Amygdala (tissue), 56 donors: ENCODE results near the gene GRN.
"Not testable (repeated sequence)": the region's sequence is repeated elsewhere in the genome, so short reads cannot be mapped to it uniquely, and the experiment has no call there.

Experiments
- DNase-seq, 56 donors: peaks; one replicate each; lab custom pipeline; 2025; lab: John Stamatoyannopoulos, UW

Gene GRN

DNA sequence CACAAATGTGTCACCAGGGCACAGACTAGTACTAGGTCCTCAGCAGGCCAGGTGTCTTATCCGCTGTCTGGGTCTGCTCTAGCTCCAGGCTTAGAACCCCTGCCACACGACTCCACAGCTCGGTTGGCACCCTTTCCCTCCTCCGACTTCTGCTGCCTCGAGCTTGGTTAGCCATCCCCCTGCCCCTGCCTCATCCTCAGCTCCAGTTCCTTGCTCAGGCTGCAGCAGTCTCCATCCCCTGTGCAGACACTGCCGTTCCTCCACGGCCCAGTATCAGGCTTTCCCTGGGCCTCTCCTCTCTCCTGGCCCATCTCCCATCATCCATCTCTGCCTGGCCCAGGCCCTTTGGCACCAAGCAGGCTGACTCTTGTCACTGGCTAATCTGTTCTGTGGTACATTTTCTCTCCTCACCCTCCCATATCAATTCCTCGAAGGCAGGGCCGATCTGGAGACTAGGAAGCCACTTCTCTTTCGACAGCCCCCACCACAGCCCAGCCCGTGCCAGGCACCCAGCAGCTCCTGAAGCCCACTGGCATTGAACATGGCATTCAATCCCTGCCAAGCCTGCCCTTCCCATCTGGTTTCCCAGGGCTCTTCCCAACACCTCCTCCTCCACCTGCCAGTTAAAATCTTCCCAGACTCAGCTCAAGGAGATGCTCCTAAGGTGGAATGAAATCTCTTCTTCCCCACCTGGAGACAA, 1.4 kb upstream of the GRN start:
- DNase-seq, result no peak

DNA sequence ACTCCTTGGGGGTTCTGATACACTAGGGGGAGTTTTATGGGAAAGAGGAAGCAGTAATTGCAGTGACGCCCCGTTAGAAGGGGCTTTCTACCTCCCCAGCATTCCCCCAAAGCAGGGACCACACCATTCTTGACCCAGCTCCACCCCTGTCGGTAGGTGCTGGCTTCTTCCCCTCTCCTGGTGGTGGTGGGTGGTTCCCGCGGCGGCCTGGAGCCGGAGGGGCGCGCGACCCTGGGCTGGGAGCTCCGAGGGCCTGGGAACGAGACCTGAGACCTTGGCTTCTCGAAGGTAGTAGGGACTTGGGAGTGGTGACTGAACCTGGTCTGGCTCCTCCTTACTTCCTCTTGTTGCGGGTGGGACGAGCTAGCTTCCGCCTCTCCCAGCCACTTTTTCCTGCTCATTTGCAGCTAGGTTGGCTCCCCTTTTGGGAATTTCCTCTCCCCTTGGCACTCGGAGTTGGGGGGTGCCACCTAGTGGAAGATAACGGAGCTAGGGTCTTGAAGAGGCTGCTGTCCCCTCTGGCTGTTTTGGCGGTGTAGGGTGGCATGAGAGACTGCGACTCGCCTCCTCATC, 438 bp downstream of the GRN start:
- DNase-seq, result peak in 46 of 56 donors; percentile 21 to 72 (median 50)

DNA sequence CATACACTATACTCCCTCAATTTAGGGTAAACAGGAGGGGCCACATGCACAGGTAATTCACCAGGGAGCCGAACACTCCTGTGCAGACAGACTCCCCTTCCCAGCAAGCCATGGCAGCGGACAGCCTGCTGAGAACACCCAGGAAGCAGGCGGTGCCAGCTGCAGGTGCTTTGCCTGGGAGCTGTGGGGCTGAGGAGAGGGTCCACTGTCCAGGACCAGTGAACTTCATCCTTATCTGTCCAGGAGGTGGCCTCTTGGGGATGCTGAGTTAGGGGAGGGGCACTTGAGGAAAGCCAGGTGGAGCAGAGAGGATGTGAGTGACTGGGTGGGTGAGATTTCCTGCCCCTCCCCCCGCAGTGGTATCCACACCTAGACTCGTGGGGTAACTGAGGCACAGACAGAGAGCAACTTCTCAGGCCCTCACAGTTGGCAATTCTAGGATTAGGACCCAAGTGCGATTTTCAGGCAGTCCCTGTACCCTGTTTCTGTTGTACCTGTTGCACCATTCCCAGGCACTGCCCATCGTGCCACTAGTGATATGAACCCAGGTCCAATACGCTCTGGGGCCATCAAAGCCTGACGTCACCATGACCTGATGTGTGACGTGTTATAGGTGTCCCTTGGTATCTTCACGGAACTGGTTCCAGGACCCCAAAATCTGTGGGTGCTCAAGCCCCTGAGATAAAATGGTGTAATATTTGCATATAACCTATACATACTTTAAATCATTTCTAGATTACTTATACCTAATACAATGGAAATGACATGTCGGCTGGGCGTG, 1.2 kb downstream of the GRN start:
- DNase-seq, result no peak

DNA sequence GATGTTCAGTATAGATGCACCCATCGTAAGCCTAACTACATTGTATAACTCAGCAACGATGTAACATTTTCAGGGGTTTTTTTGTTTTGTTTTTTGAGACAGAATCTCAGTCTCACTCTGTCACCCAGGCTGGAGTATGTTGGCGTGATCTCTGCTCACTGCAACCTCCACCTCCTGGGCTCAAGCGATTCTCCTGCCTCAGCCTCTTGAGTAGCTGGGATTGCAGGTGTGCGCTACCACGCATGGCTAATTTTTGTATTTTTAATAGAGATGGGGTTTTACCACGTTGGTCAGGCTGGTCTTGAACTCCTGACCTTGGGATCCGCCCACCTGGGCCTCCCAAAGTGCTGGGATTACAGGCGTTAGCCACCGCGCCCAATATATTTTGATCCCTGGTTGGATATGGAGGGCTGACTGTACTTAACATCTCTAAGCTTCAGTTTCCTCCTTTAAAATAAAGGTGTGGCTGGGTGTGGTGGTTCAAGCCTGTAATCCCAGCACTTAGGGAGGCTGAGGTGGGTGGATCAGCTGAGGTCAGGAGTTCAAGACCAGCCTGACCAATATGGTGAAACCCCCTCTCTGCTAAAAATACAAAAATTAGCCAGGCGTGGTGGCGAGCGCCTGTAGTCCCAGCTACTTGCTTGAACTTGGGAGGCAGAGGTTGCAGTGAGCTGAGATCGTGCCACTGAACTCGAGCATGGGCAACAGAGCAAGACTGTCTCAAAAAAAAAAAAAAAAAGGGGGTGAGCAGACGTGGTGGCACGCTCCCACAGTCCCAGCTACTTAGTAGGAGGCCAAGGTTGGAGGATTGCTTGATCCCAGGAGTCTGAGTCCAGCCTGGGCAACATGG, 2.3 kb downstream of the GRN start:
- DNase-seq, result not testable (repeated sequence)

DNA sequence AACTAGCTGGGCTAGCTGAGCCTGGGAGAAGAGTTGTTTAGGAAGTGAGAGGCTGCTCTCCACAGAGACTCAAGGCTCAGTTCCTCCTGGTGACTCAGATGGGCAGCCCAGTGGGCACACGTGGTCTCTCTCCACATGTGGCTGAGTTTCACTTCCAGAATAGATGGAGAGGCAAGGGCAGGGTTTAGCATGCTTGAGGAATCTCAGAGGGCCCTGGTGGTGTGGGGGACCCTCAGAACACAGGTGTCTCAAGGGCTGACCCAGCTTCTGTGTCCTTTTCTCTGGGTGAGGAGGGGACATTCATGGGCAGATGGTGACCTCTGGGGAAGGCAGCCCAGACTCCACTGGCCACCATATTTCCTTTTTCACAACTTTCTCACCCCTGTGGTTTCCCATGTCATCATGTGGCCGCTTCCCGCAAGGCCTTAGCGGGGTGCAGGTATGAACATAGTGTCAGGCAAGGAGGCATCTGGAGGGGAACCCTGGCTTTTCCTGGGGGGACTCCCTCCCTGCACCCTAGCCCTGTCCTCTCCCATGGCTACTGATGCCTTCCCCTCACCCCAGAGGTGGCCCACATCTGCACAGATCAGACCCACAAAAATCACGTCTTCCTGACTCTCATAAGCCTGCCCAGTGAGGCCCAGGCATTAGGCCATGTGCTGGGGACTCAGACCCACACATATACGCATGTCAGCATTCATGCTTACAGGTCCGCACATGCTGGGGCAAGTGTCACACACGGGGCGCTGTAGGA, 3.3 kb downstream of the GRN start:
- DNase-seq, result peak in 21 of 56 donors; percentile 11 to 60 (median 31)

DNA sequence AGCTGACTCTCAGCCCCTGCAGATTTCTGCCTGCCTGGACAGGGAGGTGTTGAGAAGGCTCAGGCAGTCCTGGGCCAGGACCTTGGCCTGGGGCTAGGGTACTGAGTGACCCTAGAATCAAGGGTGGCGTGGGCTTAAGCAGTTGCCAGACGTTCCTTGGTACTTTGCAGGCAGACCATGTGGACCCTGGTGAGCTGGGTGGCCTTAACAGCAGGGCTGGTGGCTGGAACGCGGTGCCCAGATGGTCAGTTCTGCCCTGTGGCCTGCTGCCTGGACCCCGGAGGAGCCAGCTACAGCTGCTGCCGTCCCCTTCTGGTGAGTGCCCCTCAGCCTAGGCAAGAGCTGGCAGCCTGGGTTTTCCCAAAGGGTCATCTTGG, 3.9 kb downstream of the GRN start:
- no peak for DNase-seq

DNA sequence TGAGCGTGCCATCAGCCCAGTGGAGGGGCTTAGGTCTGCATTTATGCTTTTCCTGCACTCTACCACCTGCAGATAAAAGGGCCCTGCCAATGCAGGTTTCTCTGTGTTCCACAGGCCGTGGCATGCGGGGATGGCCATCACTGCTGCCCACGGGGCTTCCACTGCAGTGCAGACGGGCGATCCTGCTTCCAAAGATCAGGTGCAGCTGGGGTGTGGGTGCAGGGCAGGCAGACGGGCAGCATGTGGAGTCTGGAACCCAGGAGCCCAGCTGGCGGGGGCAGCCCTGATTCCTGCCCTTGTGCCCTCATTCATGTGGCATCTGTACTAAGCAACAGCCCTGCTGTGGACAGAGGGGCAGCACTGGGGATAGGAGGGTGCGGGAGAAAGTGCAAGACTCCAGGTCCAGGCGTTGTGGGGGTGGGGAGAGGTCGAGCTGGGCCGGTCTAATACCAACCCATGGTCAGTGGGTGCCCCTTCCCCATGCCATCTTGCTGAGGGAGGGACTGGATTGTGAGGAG, 4.5 kb downstream of the GRN start:
- no peak for DNase-seq

DNA sequence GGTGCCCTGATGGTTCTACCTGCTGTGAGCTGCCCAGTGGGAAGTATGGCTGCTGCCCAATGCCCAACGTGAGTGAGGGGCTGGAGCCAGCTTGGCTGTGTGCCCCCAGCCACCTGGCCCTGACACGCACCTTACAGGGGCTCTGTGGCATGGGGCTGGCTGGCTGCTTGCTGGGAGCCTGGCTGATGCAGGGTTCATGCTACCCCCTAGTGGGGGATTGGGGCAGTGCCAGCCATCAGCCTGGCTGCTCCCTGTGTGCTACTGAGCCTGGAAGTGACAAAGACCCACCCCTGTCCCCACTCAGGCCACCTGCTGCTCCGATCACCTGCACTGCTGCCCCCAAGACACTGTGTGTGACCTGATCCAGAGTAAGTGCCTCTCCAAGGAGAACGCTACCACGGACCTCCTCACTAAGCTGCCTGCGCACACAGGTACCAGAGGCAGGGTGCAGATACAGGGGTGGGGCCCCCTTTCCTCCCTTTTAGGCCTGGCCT, 5.7 kb downstream of the GRN start:
- DNase-seq, result peak in 41 of 56 donors; percentile 9 to 80 (median 46)

DNA sequence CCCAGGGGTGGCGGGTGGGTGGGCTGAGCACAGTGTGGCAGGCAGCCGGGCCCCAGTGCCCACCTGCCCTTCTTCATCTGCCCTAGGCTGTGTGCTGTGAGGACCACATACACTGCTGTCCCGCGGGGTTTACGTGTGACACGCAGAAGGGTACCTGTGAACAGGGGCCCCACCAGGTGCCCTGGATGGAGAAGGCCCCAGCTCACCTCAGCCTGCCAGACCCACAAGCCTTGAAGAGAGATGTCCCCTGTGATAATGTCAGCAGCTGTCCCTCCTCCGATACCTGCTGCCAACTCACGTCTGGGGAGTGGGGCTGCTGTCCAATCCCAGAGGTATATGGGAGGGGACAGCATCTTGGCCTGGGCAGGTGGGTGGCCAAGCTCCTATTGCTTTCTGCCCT, 6.4 kb downstream of the GRN start:
- DNase-seq, result no peak

DNA sequence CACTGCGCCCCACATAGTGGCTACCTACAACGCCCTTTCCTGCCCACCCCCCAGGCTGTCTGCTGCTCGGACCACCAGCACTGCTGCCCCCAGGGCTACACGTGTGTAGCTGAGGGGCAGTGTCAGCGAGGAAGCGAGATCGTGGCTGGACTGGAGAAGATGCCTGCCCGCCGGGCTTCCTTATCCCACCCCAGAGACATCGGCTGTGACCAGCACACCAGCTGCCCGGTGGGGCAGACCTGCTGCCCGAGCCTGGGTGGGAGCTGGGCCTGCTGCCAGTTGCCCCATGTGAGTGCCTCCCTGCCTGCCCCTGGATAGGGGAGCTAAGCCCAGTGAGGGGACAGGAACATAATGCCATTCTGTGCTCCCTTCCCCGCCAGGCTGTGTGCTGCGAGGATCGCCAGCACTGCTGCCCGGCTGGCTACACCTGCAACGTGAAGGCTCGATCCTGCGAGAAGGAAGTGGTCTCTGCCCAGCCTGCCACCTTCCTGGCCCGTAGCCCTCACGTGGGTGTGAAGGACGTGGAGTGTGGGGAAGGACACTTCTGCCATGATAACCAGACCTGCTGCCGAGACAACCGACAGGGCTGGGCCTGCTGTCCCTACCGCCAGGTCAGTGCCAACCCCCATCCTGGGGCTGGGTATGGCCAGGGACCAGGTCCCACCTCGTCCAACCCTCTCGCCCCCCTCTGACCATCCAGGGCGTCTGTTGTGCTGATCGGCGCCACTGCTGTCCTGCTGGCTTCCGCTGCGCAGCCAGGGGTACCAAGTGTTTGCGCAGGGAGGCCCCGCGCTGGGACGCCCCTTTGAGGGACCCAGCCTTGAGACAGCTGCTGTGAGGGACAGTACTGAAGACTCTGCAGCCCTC, 7.1 kb downstream of the GRN start:
- DNase-seq, result no peak

DNA sequence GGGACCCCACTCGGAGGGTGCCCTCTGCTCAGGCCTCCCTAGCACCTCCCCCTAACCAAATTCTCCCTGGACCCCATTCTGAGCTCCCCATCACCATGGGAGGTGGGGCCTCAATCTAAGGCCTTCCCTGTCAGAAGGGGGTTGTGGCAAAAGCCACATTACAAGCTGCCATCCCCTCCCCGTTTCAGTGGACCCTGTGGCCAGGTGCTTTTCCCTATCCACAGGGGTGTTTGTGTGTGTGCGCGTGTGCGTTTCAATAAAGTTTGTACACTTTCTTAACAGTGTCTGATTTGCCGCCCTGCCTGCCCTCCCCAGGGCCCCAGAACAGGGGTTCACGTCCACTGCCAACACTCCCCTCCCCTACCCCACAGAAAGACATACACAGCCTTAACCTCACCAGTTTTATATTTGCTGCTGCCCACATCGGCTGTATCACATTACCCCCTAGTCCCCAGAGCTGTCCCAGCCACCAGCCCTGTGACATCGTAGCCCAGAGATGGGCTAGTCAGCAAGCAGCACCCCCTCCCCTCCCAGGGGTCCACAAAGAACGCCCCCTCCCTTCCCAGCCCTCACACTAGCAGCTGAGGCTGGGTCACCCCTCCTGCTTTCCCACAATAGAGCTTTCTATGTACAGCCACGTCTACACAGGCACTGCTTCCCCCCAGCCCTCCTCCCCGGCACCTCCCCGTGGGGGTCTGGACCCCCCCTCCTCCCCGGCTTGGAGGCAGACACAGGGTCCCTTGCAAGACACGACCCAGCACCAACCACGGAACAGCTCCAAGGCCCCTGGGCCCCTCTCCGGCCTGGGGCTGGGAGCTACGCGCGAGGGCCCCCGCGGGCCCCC, 7.9 kb downstream of the GRN start:
- DNase-seq, result no peak

DNA sequence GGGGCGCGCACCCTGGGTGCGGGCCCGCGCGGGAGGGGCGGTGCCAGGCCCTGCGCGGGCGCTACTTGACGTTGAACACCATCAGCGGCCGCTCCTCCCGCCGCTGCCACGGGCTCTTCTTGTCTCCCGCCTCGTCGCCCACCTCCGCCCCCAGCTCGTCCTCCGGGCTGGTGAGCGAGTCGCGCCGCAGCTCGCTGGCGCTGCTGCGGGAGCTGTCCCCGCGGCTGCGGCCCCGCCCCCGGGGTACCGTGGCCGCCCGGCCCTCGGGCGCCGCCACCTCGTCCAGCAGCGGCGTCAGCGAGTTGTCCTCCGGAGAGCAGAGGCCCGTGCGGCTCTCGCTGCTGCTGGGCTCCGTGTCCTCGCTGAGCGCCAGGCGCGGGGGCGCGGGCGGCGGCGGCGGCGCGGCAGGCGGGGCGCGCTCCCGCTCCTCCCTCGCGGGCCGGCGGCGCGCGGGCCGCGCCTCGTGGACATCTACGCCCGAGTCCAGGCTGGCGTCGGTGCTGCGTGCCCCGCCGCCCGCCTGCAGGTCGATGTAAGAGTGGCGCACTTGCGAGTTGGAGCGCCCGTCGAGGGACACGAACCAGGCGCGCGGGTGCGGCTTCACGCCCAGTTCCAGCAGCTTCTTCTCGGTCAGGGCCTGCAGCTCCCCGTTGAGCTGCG, 8.7 kb downstream of the GRN start:
- peak in 8 of 56 donors; percentile 16 to 51 (median 27) for DNase-seq

DNA sequence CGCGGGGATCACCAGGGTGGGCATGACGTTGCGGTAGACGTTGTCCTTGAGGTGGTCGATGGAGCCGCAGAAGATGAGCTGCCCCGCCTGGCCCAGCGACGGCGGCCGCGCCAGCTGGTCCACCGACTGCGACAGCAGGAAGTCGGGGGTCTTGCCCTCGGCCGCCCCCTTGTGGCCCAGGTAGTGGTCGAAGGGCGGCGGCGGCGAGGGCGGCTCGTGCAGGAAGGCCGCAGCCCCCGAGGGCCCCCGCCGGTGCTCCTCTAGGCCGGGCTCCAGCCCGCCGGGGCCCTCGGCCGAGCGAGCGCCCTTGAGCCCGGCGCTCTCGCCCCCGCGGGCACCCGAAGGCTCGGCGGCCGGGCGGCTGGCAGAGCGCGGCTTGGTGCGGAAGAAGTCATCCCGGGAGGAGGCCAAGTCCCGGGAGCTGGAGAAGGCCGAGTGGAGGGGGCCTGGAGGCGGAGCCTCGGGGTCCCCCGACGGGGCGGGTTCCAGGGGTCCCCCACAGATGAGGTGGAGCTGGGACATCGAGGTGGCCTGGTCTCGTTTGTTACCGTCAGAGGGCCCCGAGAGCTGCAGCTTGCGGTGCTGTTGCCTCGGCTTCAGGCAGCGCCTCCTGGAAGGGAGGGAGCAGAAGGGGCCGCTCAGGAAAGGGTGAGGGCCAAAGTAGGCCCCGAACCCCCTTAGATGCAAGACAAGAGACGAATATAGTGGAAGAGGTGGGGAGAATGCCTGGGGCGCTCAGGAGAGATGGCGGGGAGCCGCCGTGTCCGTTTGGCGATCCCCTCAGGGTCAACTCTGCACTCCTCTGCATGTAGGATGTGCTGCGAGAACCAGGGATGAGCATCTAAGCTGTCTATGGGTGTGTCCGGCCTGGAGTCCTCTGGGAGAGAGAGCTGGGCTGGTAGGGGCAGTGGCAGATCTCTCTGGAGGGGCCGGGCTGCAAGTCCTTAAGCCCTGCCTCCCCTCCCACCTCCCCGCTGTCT, 9.8 kb downstream of the GRN start:
- DNase-seq, result no peak

DNA sequence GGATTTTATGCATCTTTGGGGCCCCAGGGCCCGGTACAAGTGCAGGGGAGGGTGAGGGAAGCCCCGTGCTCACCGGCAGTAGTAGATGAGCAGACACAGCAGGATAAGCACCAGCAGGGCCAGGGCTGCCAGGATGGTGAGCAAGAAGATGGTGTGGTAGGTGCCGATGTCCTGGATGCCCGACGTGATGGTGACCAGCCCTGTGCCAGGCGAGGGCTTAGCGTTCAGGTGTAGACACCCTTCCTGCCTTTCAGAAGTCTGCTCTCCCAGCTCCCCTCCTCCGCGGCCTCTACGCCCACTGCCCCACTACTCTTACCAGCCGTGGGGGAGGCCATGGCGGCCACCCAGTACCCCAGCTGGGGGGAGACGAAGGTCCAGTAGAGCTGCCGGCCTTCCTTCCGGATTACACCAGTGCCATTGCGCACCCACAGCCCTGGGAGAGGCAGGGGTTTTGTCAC, 10.6 kb downstream of the GRN start:
- DNase-seq, result no peak

DNA sequence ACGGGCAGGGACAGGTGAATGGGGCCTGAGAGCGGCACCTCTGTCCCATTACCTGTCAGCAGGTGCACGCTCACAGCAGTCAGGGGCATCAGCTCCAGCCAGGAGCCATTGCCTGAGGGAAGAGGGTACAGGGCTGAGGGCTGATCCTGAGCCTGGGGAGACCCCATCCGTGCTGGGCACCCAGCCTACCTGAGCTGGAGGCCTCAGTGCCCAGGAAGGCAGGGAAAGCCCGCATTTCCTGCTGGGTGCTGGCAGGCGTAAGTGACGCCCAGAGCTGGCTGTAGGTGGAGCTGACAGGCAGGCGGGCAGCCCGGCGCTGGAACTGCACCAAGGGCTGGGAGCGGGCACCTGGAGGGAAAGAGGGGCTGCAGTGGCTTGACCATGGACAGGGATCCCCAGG, 11.1 kb downstream of the GRN start:
- no peak for DNase-seq

DNA sequence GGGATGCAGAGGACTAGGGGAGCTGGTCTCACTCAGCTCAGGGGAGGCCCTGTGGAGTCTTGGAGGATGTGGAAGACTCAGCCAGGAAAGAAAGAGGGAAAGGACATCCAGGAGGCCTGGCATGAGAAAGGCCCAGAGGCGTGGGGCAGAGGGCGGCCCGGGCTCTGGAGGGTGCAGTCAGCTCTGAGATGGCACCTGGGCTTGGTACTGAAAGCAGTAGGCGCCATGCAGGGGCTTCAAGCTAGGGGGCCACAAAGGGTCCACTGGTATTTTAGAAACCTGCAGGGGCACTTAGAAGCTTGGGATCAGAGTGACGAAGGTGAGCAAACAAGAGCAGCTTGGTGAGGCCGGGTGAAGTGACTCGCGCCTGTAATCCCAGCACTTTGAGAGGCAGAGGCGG, 13.0 kb downstream of the GRN start:
- no peak for DNase-seq
